ENCODE data around the gene BNIP5.

BNIP5 gene

DNA sequence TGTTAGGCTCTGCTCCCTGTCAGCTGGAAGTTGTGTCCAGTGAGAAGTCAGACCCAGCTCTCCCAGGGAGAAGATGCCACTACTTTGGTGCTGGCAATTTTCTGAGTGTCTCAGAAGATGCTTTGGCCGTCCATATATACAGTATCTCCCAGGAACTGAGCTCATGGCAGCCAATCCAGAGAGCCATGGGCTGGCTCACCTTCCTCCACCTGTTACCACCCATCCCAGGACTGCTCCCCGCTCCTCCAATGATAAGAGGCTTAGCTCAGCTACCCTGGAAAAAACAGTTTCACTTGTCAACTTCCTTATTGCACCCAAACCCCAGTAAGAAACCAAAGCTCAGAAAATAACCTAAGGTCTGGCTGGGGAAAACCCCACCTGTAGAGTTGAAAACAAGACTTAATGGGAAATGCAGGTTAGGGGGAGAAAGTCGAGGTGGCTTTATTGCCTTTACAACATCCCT, at the start of gene BNIP5:
Gene BNIP5 (minus strand): TSS at position 110 of the 463 bp plus-strand sequence. CDS start 6,198 bp downstream, outside the sequence.
- no peak for TF ChIP-seq CTCF (IDR thresholded peaks at IDR 0.05; ENCODE audit: low read depth, low read length, missing control alignments)
- DNase-seq (ENCODE audit: low read depth): no peak
- H3K4me3 ChIP-seq (ENCODE audit: low read depth, low read length): no peak within 1 kb of the TSS

- TF ChIP-seq CTCF (IDR thresholded peaks at IDR 0.05; ENCODE audit: low read depth, low read length, missing control alignments): no peak
- H3K4me3 ChIP-seq (ENCODE audit: low read depth, low read length): no peak overlapping the region
- no peak for DNase-seq (ENCODE audit: low read depth)
These were observed 47.4 kb upstream of the BNIP5 start for GRCh38 chr6:36384095-36384494.

DNA sequence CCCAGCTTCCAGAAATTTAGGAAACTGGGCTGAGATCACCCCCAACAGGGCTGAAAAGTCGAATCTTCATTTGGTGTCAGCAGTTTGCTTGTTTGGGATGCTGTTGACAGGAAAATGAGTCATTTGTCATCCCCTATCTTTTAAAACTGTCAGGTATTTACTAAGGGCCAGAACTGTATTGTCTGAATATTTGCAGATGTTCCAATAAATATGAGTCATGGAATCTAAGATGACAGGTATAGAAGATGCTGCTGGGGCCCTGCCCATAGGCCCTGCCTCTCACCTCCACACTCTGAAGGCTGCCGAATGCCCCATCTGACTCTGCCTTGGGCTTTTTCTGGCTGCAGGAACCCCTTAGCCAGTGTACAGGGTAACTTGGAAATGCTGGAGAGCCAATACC, 46.9 kb upstream of the BNIP5 start:
- TF ChIP-seq CTCF (IDR thresholded peaks at IDR 0.05; ENCODE audit: low read depth, low read length, missing control alignments): no peak
- no peak overlapping the region for H3K4me3 ChIP-seq (ENCODE audit: low read depth, low read length)
- DNase-seq (ENCODE audit: low read depth): no peak

DNA sequence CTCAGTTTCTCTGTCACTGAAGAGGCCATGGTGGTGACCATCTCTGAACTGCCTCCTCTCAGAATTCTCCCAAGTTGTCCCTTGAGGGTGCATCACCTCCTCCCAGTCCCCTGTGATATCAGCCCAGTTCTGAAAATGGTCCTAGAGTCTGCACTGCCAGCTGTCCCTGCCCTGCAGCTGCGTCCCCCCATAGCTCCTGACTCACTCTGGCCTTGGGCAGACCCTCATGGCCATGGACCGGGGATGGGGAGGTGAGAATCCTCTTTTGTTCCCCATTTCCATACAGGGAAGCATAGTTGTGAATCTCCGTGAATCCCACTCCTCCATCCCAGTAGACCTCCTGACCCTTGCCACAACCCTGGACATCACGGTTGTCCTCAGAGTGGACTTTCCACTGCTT, 46.3 kb upstream of the BNIP5 start:
- no peak overlapping the region for H3K4me3 ChIP-seq (ENCODE audit: low read depth, low read length)
- DNase-seq (ENCODE audit: low read depth): no peak
- no peak for TF ChIP-seq CTCF (IDR thresholded peaks at IDR 0.05; ENCODE audit: low read depth, low read length, missing control alignments)

- TF ChIP-seq CTCF (IDR thresholded peaks at IDR 0.05; ENCODE audit: low read depth, low read length, missing control alignments): no peak
- no peak for DNase-seq (ENCODE audit: low read depth)
- H3K4me3 ChIP-seq (ENCODE audit: low read depth, low read length): no peak overlapping the region
These were observed 45.1 kb upstream of the BNIP5 start for GRCh38 chr6:36381502-36382389.

GRCh38 chr6:36380166-36380565, 43.5 kb upstream of the BNIP5 start:
- TF ChIP-seq CTCF (IDR thresholded peaks at IDR 0.05; ENCODE audit: low read depth, low read length, missing control alignments): no peak
- DNase-seq (ENCODE audit: low read depth): no peak
- no peak overlapping the region for H3K4me3 ChIP-seq (ENCODE audit: low read depth, low read length)

GRCh38 chr6:36378936-36379335, 42.2 kb upstream of the BNIP5 start:
- no peak overlapping the region for H3K4me3 ChIP-seq (ENCODE audit: low read depth, low read length)
- no peak for DNase-seq (ENCODE audit: low read depth)
- TF ChIP-seq CTCF (IDR thresholded peaks at IDR 0.05; ENCODE audit: low read depth, low read length, missing control alignments): no peak
